ENCODE results near the gene SRR.

Gene SRR

GRCh38 chr17:2357237-2357636, 53.5 kb downstream of the SRR start:
- no peaks in the 10 kb centered on the region for H3K79me2 ChIP-seq (ENCODE audit: insufficient read depth, low read length)
- no peaks in the 10 kb centered on the region for H3K9me3 ChIP-seq (ENCODE audit: insufficient read depth, low read depth, low read length)
- no peaks in the 10 kb centered on the region for H4K20me1 ChIP-seq (ENCODE audit: insufficient read depth, low read length, poor library complexity, severe bottlenecking)
- peaks cover 8% of the 10 kb centered on the region; the same call in 1 of the 2 replicates for H3F3A ChIP-seq (ENCODE audit: low read depth)
- H3K27me3 ChIP-seq (ENCODE audit: insufficient read depth, low read length, poor library complexity, severe bottlenecking) = no peaks in the 10 kb centered on the region
- no peak overlapping the region for H3K4me2 ChIP-seq (ENCODE audit: low read depth, low read length, poor library complexity, severe bottlenecking)
- no peak overlapping the region for H3K9ac ChIP-seq (ENCODE audit: low read depth, low read length, poor library complexity, severe bottlenecking)
- no peak for TF ChIP-seq EZH2phosphoT487 (IDR thresholded peaks at IDR 0.05; ENCODE audit: borderline replicate concordance)
- TF ChIP-seq, protein P1, sequence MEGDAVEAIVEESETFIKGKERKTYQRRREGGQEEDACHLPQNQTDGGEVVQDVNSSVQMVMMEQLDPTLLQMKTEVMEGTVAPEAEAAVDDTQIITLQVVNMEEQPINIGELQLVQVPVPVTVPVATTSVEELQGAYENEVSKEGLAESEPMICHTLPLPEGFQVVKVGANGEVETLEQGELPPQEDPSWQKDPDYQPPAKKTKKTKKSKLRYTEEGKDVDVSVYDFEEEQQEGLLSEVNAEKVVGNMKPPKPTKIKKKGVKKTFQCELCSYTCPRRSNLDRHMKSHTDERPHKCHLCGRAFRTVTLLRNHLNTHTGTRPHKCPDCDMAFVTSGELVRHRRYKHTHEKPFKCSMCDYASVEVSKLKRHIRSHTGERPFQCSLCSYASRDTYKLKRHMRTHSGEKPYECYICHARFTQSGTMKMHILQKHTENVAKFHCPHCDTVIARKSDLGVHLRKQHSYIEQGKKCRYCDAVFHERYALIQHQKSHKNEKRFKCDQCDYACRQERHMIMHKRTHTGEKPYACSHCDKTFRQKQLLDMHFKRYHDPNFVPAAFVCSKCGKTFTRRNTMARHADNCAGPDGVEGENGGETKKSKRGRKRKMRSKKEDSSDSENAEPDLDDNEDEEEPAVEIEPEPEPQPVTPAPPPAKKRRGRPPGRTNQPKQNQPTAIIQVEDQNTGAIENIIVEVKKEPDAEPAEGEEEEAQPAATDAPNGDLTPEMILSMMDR (conservative IDR thresholded peaks at IDR 0.05; ENCODE audit: low read length) = no peak
- no peak overlapping the region for H3K4me3 ChIP-seq (ENCODE audit: low read length, poor library complexity, severe bottlenecking)
- H3K36me3 ChIP-seq (ENCODE audit: insufficient read depth, low read length) = no peaks in the 10 kb centered on the region
- H3K9me2 ChIP-seq (replicated peaks; ENCODE audit: low read depth, low read length) = no peaks in the 10 kb centered on the region
- no peak overlapping the region for H2AFZ ChIP-seq (ENCODE audit: low read length)
- H3K4me1 ChIP-seq (ENCODE audit: insufficient read depth, low read length, poor library complexity, severe bottlenecking) = no peaks in the 10 kb centered on the region

DNA sequence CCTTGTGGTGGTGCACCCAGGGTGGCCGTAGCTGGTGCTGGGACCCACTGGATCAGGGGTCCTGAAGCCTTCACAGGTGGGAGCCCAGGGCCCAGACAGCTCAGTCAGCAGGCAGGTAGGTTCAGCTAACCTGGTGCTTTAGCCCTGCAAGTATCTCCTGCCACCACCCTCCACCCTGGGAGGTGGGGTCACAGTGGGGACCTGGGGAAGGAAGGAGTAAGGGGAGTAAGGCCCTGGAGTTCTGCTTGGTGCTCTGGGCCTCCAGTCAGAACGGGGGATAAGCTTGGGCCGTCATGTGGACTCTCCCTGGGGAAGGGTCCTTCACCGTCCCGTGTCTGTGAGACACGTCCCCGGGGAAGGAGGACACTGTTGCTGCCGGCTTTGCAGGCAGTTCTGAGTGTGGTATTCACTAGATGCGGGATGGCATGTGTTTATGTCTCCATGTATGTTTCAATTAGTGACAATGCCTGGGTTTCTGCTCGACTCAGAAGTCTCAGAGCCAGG, 54.2 kb downstream of the SRR start:
- Histone ChIP-seq H3K9ac (ENCODE audit: low read depth, low read length, poor library complexity, severe bottlenecking) (no peak overlapping the region), H3K4me2 (ENCODE audit: low read depth, low read length, poor library complexity, severe bottlenecking) (no peak overlapping the region), H3K79me2 (ENCODE audit: insufficient read depth, low read length) (no peaks in the 10 kb centered on the region), H3K9me3 (ENCODE audit: insufficient read depth, low read depth, low read length) (no peaks in the 10 kb centered on the region), H3K9me2 (replicated peaks; ENCODE audit: low read depth, low read length) (no peaks in the 10 kb centered on the region), H3K27me3 (ENCODE audit: insufficient read depth, low read length, poor library complexity, severe bottlenecking) (no peaks in the 10 kb centered on the region), H3K4me1 (ENCODE audit: insufficient read depth, low read length, poor library complexity, severe bottlenecking) (no peaks in the 10 kb centered on the region), H2AFZ (ENCODE audit: low read length) (no peak overlapping the region), H3K4me3 (ENCODE audit: low read length, poor library complexity, severe bottlenecking) (no peak overlapping the region), H4K20me1 (ENCODE audit: insufficient read depth, low read length, poor library complexity, severe bottlenecking) (no peaks in the 10 kb centered on the region), H3F3A (ENCODE audit: low read depth) (peaks cover 8% of the 10 kb centered on the region; the same call in 1 of the 2 replicates), H3K36me3 (ENCODE audit: insufficient read depth, low read length) (no peaks in the 10 kb centered on the region)
- no peak for TF ChIP-seq EZH2phosphoT487 (IDR thresholded peaks at IDR 0.05; ENCODE audit: borderline replicate concordance)
- TF ChIP-seq, protein P1 (conservative IDR thresholded peaks at IDR 0.05; ENCODE audit: low read length) = no peak

DNA sequence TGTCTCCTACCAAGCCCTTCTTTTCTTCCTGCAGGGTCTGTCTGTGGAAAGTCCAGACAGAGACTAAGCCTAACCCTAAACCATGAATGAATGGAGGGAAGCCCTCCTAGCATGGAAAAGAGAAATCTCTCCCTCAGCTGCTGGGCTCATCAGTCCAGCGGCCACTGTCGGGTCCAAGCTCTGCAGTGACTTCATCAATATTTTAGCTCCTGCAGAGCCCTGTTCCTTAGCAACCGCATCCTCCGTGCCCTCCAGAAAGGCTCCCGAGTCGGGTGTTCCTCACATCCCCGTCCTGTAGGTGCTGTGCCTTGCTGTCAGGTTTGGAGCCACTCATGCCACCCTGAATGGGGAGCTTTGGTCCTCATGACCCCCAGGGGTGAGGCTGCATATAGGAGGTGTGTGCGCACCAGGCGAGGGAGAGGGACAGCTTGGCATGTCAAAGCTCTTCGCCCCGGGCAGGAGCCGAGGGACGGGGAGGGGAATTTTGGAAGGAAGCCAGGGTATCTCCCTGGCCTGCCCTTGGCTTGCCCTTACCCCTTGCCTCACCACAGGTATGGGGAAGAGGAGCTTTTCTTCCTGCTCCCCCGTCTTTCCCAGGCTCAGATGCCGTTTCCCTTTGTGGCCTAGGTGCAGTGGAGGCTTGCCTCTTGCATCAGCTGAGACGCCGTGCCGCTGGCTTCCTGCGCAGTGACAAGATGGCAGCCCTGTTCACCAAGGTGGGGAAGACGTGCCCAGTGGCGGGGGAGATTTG, 57.4 kb downstream of the SRR start:
- TF ChIP-seq EZH2phosphoT487 (IDR thresholded peaks at IDR 0.05; ENCODE audit: borderline replicate concordance) = no peak
- TF ChIP-seq, protein P1 (conservative IDR thresholded peaks at IDR 0.05; ENCODE audit: low read length) = no peak
- Histone ChIP-seq H3K9ac (ENCODE audit: low read depth, low read length, poor library complexity, severe bottlenecking) (no peak overlapping the region), H3K4me2 (ENCODE audit: low read depth, low read length, poor library complexity, severe bottlenecking) (no peak overlapping the region), H3K4me1 (ENCODE audit: insufficient read depth, low read length, poor library complexity, severe bottlenecking) (no peaks in the 10 kb centered on the region), H2AFZ (ENCODE audit: low read length) (no peak overlapping the region), H3F3A (ENCODE audit: low read depth) (no peaks in the 10 kb centered on the region), H3K4me3 (ENCODE audit: low read length, poor library complexity, severe bottlenecking) (no peak overlapping the region), H3K36me3 (ENCODE audit: insufficient read depth, low read length) (peaks cover 6% of the 10 kb centered on the region; the same call in 1 of the 2 replicates), H4K20me1 (ENCODE audit: insufficient read depth, low read length, poor library complexity, severe bottlenecking) (no peaks in the 10 kb centered on the region), H3K27me3 (ENCODE audit: insufficient read depth, low read length, poor library complexity, severe bottlenecking) (no peaks in the 10 kb centered on the region), H3K9me3 (ENCODE audit: insufficient read depth, low read depth, low read length) (no peaks in the 10 kb centered on the region), H3K9me2 (replicated peaks; ENCODE audit: low read depth, low read length) (no peaks in the 10 kb centered on the region), H3K79me2 (ENCODE audit: insufficient read depth, low read length) (no peaks in the 10 kb centered on the region)

All from Loucy (cell line).